GM18508 (cell line): Measurements from ENCODE around the gene XPNPEP1.

Experiments used
- ATAC-seq: cut with Tn5 transposase; IDR thresholded peaks from one replicate; pipeline ENCODE4 v1.9.1; 2021; ENCODE audit warnings: moderate number of reproducible peaks; ENCODE audit not compliant: insufficient read depth, unreplicated experiment

XPNPEP1 gene

DNA sequence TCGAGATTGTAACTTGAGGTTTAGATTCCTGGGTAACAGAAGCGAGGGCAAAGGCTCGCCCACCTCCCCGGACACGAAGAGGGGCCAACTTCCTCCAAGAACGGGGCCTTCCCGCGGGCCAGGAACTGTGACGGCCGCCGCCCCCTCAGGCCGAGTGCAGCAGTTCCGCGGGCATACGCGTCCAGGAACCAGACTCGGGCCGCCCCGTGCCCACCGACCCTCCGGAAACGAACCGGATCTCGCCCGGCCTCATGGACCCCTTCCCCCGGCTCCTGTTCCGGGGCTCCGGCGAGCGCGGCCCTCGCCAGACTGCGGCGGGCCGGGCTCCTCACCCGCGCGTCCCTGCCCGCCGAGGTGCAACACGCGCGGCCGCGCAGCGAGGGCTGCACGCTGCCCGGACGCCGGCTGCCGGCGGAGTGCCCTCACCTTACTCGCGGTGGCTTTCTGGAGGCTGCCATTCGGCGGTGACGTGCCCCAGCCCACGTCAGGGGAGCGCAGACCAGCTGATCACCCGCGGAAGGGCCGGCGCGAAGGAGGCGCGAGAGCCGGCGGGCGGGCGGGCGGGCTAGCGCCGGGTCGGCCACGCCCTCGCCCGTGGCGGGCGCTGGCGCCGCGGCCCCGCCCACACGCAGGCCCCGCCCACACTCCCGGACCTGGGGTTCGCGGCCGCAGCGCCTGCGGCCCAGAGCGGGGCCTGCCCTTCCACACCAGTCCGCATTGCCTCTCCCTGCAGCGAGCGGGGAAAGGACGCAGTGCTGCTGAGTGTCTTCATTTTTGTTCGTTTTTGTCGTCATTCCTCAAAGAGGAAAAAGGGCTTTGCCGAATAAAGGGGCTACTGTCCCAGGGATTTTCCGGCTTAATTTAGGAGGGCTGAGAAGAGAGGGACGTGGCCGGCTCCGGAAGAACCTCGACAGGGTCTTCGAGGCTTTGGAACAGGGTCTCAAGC lies at the start of gene XPNPEP1:
XPNPEP1 (minus strand) TSS at position 536 of the 946 bp plus-strand sequence; CDS start at position 458, 78 bp downstream.
- ATAC-seq, result peak; percentile 74

- ATAC-seq, result no peak
These were observed 49.2 kb upstream of the XPNPEP1 start for GRCh38 chr10:109972372-109973001.

DNA sequence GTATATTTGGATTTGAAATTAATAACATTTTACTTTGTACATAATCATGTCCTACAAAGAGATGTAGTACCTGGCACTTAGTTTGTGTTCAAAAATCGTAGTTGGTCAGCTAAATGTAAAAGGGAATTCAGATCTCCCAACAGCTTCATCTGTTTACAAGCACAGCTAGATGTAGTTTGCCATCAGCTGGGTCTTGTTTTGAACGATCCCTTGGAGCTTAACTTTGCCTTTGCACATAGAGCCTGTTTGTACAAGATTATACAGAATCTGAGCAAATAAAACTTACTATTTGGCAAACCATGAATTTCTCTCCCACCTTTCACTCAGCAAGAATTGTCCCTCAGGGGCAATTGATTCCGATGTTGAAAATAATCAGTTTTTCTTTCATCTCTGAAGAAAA lies 48.3 kb upstream of the XPNPEP1 start:
- ATAC-seq, result no peak

DNA sequence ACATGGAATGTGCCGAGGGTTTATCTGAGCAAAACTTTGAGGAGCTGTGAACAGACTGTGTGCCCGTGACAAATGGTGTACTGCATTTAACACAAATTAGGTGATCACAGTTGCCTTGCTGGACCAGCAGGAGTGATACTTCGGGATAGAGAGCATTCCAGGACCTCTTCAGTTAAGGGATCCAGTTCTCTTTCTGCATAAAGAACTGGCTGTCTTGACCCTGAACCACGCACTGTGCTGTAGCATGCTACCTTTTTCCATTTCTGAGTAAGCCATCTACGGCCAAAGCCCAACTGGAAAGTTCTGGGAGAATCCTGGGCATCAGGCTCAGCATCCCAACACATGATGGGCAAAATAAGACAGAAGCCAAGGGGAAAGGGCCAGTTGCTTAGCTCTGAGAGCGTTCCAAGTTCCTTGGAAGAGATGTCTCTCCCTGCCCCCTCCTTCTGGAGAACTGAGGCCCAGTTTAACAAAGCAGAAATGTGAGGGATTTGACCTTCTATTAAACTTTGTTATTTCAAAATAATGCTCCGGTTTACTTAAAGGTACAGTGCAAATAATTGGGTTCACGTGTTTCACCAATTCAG lies 46.5 kb upstream of the XPNPEP1 start:
- no peak for ATAC-seq

DNA sequence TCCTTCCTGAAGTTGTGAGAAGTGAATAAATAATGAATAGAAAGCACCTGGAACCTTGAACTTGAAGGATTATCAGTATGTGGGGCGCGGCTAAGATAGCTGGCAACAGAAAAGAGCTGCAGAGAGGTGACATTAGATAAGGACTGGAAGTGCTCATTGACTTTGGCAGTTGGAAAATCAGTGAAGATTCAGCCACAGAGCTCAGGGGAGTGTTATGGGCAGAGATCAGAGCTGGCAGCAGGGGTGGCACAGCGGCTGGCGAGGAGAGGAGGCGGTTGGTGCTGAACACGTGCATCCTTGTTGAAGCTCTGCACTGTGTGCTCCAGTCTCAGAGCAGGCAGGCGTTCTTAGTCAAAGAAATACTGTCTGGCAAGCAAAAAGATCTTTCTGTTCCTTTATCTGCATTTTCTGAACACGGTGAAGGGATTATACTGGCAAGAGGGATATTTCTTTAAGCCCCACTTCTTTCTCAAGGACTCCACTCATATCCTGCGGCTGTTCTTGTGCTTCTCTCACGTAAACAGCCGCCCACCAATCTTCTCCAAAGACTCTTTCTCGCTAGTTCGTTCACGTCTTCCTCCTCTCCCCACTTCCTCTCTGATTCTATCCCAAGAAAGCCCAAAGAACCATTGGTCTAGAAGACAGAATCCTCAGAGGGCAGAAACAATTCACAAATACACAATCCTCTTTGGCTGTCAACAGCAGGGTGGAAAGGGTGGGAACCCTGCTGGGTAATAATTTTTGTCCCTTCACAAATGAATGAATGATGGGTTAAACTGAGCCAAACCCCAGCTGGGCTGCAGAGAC lies 45.8 kb upstream of the XPNPEP1 start:
- no peak for ATAC-seq

DNA sequence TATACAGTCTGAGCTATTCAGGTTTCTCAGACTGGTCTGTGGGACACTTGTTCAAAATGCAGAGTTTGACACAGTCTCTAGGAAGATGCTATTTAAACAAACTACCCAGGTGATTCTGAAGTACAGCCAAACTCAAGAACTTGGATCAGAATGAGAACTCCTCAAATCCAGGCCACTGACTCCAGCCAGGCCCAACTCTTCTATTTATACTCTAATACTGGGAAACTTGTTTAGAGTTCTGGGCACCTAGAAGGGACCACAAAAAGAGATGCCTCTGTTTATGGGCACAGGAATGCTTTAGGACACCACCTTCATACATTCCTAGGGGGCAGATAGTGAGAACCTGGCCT lies 44.4 kb upstream of the XPNPEP1 start:
- no peak for ATAC-seq

- ATAC-seq, result no peak
These were observed 43.8 kb upstream of the XPNPEP1 start for GRCh38 chr10:109966961-109967738.

- no peak for ATAC-seq
These were observed 41.0 kb upstream of the XPNPEP1 start for GRCh38 chr10:109964318-109964717.

DNA sequence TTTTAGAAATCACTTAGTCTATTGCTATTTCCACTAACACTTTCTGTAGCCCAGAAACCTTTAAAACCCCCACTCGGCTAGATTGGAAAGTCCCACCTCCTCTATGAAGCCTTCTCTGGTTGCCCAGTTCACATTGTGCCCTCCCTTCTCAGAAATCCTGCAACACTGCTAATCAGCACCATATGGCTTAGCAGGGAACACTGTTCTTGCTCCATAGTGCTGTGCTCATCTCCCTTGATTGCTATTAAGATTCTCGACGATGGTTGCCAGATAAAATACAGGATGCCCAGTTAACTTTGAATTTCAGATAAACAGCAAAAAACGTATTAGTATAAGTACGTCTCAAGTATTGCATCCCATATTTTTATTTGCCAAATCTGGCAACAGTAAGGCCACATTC lies 40.1 kb upstream of the XPNPEP1 start:
- no peak for ATAC-seq

DNA sequence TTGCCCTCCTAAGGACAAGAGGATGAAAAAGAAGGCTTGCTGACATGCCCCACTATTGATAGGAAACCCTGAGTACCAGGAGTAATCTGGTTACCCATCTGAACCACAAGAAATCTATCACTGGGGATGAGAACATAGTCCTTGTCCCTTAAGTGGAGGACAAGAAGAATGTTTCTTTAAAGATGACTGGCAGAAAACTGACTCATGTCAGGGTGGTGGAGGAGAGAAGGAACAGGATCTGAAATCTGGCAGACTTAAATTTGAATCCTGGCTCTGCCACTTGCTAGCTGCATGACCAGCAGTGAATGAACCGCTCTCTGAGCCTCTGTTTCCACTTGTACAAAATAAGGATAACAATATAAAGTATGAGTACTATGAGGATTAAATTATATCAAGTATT lies 38.9 kb upstream of the XPNPEP1 start:
- no peak for ATAC-seq

DNA sequence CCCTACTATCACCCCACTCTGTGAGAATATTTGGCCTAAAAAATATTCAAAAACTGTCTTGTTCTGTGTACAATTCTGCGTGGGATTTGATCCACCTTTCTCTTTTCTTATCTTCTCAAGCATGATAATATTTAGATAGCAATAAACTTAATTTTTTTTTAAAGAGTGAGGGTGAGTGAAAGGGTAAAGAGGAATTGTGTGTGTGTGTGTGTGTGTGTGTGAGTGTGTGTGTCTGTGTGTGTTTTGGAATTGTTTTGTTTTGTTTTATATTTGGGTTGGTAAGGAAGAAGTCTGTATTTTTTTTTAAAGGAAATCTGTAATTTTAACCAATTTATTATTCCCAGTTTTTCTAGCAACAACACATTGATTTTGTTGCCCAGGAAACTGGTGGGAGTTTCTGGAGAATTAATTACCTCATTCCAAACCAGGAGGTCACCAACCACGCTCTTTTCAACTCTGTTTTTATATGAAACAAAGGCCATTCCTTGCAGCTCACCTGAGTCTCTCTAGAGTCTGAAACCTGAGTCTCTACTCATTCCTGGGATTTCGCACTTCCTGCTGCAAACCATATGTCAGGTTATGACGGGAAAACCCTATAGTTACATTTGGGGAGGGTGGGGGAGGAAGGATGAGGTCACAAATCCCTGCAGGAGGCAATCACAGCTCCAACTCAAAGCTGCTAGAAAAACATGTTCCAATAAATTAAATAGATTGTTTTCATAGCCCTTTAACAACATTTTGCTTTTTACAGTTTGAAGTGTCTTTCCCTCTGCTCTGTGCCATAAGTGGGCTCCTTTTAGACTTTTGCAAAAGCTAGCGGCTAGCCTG lies 38.1 kb upstream of the XPNPEP1 start:
- ATAC-seq, result no peak

GRCh38 chr10:109960682-109961081 lies 37.4 kb upstream of the XPNPEP1 start:
- ATAC-seq, result no peak

DNA sequence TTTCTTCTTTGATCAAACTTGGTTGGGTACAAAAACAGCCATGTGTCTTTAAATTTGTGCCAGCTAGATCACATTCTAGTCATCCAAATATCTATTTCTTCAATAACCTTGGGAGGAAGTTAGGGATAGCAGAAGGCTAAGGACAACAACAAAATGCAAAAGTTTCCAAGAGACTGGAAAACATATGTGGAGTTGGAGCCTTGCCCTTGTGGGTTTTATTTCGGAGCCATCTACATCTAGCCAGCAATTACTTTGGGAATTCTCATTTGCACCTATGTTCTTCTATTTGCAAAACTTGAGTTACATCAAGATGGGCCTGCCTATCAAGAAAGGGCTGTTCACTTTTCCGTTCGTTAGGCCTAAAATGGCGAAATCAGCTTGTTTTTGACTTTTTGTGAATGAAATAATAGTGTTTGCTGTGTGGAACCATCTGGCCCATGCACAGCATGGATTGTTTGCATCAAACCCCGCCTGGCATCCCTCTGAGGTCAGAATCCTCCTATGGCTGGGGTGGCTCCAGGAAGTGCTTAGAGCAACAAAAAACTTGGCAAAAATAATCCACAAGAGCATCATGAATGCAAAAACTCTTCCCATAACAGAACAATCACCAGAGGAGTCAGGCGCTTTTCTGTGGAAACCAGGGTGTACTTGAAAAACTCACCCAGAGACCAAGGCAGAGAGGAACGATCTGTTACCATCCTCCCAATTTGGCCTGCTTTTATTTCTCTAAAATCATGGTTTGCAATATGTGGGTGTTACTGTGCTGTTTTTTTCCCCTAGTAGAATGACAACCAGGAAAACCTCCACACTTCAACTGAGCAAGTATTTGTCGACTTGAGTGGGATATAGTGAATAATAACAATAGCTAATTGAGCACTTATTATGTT lies 36.2 kb upstream of the XPNPEP1 start:
- ATAC-seq, result no peak

- ATAC-seq, result no peak
These were observed 34.7 kb upstream of the XPNPEP1 start for GRCh38 chr10:109958059-109958458.

- ATAC-seq, result peak; percentile 93
These were observed 33.9 kb upstream of the XPNPEP1 start for GRCh38 chr10:109957092-109957797.

GRCh38 chr10:109956454-109957091 lies 33.3 kb upstream of the XPNPEP1 start:
- peak; percentile 70 for ATAC-seq

DNA sequence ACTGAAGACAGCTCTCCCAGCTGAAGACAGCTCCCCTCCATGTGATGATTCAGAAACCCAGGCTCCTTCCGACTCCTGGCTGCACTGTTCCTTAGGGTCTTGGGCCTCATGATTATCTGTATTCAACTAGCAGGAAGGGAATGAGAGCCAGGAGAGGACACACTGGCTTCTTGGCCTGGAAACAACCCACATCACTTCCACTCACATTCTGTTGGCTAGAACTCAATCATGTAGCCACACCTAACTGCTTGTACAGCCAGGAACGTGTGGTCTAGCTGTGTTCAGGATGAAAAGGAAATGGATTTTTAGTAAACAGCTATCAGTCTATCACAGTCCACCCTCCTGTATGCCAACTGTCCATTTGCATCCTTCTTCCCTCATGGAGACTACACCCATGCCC lies 30.5 kb upstream of the XPNPEP1 start:
- ATAC-seq, result no peak
